GM23248 (cell line): ENCODE results near the gene PLCB1.

Source experiments
- EZH2 ChIP-seq: fragments of 200-600 bp; sonication (generic); IDR thresholded peaks from 2 replicates; pipeline ENCODE4 v1.6.1; 2018; ENCODE audit warnings: antibody characterized with exemption, mild to moderate bottlenecking; ENCODE audit not compliant: insufficient read depth, poor library complexity, severe bottlenecking
- EZH2phosphoT487 ChIP-seq: fragments of 200-600 bp; sonication (generic); IDR thresholded peaks from 2 replicates; pipeline ENCODE4 v1.6.1; 2018; ENCODE audit warnings: antibody characterized with exemption, moderate library complexity, mild to moderate bottlenecking, low read depth; ENCODE audit not compliant: insufficient read depth

GRCh38 chr20:8782804-8783203, 650.7 kb downstream of the PLCB1 start:
- TF ChIP-seq EZH2 (no peak), EZH2phosphoT487 (no peak)
